HS-27A (cell line): ENCODE results near the gene TRAPPC3.

ENCODE experiments used
- DNase-seq: peaks from one replicate; pipeline ENCODE4 v3.0.0-alpha.2; 2012; ENCODE audit warnings: low read depth, missing footprints

TRAPPC3 gene

DNA sequence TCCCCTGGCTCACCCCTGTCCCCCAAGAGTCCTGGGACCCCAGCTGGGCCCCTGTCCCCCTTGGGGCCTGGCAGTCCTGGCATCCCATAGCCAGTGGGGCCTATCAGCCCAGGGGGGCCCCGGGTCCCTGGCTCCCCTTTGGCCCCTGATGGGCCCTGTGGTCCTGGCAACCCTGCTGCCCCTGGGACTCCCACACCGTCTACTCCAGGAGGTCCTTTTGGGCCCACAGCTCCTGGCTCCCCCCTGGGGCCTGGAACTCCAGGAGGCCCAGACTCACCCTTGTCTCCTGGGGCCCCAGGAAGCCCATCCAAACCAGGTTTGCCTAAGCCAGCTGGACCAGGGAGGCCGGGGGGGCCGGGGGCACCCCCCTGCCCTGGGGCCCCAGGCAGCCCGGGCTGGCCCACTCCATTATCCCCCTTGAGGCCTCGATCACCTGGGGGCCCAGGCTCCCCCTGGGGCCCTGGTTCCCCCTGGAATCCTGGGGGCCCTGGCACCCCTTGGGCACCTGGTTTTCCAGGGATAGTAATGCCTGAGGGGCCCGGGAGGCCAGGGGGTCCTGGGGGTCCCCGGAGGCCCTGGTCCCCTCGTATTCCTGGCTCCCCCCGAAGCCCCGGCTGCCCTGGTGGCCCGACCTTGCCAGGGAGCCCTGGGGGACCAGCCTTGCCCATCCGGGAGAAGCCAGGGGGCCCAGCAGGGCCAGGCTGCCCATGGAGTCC, 50.5 kb downstream of the TRAPPC3 start:
- no peak for DNase-seq

DNA sequence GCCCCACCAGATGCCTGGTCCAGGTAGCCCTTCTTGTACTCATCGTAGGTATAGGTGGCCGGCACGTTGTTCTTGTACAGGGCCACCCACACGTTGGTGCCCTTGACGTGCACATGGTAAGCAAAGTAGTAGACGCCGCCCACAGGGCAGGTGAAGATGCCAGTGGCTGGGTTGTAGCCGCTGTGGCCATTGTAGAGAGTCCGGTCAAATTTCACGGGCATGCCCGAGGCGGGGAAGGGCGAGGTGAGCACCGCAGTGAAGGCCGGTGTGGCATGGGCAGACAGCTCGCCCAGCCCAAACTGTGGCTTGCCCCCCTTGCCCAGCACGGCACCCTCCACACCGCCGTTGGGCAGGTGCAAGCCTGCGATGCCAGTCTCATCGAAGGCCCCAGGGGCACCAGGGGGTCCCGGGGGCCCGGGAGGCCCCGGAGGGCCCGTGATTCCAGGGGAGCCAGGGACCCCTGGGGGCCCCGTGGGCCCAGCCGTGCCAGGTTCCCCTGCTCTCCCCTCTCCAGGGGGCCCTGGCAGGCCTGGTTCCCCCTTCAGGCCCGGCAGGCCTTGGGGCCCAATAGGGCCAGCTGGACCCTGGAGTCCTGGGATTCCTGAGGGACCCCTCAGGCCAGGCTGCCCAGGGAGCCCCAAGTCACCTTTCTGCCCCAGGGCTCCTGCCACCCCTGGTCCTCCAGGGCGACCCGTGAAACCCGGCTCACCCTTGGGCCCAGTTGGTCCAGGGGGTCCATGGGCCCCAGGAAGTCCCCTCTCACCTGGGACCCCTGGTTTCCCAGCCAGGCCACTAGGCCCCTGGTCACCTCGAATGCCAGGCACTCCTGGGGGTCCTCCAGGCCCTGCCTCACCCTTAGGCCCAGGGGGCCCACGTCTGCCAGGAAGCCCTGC, 51.3 kb downstream of the TRAPPC3 start:
- DNase-seq = no peak

DNA sequence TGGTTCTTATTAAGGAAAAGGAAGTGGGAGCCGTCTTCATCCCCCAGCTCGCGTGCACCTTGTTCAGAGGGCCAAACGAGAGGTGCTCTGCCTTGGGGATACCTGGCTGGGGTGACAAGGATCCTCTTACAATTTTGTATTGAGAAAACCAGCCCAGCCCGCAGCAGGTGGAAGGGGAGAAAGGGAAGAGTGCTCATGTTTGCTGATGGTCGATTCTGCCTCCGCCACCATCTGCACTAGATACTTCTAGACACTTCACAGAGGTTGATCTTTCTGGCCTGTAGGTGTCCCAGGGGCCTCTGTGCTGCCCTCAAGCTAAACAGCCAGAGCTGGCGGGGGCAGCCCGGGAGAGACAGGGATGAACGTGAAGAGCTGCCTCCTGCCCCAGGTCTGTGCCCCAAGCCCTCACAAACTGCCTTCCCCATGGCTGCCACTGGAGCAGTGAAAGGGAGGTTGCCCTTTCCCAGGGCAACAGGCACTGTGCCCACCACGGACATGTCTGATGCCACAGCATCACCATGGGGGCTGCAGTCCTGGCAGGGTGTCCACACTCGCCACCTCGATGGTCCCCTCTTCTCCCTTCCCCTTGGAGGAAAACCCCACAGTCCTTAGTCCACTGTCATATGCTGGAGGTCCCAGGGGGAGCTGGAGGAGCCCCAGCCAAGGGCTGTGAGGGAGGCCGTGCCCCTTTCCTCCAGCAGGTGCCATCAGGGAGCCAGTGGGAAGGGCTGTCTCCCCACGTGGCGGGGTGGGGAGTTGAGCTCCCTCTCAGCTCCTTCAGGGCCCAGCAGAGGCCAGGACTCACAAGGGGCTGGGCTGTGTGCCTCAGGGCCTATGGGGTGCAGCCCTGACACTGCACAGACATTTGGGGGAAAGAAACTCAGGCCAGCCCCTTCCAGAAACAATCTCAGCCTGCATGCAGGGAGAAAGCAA, 52.5 kb downstream of the TRAPPC3 start:
- no peak for DNase-seq

DNA sequence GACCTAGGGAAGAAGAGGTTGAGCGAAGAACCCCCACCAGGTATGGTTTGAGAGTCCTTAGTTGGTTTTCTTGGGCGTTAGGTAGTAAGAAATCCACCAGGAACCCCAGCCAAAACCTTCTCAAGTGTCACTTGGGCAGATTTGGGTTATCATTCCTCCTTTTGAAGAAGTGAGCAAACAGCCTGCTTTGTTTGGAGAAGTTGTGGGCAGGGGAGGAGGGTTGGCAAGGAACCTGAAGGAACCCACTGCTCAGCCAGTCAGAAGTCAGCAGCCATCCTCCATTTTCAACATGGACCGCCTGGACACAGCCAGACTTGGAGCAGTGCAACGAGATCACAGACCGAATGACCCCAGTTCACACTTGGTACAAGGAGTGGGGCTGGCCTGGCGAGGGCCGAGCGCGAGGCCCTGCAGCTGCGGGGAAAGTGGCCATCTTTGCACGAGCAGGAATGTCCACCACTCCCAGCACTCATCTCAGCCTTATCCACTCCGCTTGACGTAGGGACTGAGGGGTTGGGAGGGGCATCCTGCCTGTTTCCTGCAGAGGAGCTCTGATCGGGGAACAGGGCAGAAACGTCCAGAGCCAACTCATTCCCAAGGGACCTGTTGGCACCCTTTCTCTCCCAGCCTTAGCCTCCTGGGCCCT, 53.4 kb downstream of the TRAPPC3 start:
- no peak for DNase-seq

DNA sequence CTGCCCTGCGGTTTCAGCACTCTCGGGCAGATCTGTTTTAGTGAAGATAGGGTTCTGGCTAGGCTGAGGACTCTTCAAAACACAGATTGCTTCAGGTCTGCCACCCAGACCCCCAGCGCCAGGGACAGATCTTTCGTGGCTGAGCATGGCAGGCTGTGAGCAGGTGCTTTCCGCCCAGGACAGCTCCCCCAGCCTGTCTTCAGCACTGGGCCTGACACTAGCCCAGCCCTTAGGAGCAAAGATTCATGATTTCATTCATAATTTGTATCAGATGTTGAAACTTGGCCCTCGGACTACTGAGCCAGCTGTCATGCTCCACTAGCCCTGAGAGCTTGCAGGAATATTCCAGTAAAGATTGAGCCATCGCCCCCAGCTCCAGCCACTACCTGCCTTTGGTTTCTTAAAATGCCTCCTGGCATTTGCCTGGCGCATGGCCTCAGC, 54.6 kb downstream of the TRAPPC3 start:
- DNase-seq = no peak

DNA sequence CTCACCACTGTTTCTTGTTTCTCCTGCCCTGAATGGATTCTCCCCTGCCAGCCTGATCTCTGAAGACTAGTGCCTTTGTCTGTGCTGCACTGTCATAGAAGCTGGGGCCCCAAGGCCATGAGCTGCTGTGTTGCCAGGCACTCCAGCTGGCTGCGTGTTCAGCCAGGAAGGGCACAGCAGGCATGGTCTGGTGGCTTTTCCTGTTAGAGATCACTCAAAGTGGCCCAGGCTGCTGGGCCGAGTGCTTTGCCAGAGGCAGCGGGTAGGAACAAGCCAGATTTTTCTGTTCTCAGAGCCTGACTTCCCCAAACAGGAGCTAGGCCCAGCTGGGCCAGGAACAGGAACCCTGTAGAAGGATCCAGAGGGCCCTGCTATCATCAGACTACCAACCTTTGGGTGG, 55.4 kb downstream of the TRAPPC3 start:
- no peak for DNase-seq

DNA sequence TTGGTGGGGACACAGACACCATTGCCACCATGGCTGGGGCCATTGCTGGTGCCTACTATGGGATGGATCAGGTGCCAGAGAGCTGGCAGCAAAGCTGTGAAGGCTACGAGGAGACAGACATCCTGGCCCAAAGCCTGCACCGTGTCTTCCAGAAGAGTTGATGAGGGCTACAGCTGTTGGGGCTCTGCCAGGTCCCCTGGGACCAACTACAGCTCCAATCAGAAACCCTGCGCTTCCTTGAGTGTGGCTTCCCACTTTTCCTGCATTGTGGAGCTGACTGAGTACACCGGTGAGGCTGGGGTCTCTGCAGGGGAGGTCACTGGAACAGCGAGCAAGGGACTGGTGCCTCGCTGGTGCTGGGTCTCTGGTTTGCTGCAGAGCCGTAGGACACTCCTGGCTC, 56.1 kb downstream of the TRAPPC3 start:
- DNase-seq = no peak

DNA sequence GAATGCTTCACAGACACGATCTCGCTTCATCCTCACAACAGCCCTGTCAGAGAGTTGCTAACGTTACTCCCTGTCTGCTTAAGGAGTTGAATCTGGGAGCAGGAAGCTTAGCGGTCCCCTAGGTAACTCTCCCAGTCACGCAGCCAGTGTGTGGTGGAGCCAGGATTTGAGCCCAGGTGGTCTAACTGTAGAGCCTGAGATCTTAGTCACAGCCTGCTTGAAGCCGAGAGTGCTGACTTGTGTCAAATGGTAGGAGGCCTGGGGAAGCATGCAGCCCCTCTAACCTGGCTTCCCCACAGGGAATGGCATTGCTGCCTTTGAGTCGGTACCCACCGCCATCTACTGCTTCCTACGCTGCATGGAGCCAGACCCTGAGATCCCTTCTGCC, 56.5 kb downstream of the TRAPPC3 start:
- DNase-seq = no peak

DNA sequence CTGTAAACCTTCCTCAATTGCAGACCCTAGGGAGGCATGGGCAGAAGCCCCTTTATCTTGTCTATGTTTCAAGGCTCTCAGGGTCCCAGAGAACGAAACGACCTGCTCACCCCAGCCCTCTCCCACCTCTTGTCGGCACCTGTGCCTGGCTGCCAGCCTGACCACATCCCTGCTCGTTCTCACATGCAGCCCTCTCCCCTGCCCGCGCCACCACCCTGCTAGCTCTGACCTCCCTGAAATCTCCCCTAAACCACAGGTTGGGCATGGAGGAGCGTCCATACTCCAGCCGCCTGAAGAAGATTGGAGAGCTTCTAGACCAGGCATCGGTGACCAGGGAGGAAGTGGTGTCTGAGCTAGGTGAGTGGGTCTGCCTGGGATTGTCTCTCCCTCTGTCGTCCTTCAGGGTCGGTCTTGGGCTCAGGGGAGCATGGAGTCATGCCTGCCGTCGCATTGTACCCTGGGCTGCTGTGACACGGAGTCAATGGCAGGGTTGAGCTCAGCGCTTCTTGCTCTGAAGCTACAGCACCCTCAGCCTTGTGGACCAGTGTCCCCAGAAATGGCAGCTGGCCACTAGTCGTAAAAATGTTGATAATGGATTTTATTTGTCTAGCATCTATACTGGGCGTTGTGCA, 57.0 kb downstream of the TRAPPC3 start:
- no peak for DNase-seq

DNA sequence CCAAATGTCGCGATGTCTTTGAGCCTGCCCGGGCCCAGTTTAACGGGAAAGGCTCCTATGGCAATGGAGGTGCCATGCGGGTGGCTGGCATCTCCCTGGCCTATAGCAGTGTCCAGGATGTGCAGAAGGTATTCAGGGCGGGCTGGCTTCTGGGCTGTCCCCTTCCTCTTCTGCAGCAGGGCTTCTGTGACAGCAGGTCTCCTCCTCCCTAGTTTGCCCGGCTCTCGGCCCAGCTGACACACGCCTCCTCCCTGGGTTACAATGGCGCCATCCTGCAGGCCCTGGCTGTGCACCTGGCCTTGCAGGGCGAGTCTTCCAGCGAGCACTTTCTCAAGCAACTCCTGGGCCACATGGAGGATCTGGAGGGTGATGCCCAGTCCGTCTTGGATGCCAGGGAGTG, 57.6 kb downstream of the TRAPPC3 start:
- no peak for DNase-seq

DNA sequence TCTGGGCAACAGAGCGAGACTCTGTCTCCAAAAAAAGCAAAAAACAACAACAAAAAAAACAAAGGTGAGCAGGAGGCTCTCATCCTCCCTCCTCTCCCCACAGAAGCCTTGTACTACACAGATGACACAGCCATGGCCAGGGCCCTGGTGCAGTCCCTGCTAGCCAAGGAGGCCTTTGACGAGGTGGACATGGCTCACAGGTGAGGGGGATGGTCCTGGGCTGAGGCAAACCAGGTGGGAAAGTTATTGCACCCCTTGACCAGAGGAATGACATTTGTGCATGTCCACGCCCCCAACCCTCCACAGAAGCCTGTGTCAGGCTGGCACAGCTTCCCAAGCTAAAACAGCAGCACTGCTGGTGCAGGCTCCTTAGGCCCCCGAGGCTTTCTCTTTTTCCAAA, 58.1 kb downstream of the TRAPPC3 start:
- no peak for DNase-seq

DNA sequence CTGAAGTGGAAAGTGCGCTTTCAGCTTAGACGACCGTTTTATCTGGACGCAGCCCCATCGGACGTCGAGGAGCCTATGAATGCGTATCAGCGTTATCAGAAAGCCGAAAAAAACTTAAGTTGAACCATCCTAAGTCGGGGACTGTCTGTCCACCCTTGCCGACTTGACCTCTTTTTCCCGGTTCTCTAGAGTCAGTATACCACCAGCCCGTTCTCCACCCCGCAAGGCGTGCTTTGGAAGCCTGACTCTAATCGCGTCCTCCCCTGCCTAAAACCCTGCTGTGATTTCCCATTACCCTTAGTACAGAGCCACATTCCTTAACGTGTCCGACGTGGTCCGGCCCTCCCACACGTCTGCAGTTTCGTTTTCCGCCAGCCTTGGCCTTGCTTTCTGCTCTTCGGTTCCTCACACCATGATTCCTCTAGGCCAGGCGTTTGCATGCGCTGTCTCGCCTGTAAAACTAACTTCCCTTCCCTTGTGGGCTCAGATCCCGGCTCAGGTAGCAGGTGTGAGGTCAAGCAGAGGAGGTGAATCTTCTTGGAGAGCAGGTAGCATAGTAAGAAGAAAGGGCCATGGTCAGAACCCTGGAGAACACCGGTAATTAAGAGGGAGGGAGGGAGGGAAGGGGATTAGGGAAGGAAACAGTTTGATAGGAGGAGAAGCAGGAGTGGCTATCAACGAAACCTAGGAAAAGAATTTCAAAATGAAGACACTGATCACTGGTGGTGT, 59.7 kb downstream of the TRAPPC3 start:
- DNase-seq = no peak

DNA sequence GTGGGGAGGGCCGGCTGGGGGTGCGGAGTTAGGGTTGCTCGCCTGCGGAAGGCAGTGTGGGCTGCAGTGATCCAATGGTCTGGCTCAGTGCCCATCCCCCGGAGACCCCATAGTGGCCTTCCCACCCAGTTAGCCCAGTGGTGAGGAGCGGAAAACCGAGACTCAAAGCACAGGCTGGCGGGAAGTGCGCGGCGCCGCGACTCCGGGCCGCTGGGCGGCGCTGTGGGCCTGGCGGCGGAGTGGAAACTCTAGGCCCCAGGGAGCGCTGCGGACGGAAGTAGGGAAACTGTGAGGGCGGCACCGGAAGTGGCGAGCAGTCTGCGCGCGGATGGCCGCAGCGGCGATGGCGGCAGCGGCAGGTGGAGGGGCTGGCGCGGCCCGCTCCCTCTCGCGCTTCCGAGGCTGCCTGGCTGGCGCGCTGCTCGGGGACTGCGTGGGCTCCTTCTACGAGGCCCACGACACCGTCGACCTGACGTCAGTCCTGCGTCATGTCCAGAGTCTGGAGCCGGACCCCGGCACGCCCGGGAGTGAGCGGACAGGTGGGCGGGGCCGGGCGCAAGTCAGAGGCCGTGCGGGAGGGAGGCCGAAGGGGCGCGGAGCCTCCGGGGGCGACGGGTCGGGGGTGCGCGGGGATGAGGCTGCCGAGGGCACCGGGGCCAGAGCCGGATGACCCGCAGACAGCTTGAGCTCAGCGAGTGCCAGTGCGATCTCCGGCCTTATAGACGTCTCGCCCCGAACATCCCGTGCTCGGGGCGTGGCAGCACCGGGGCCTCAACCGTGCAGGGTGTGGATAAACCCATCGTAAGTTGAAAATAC, 60.5 kb downstream of the TRAPPC3 start, which contains the start of gene ADPRS:
Gene ADPRS (plus strand): TSS at position 316 of the 816 bp plus-strand sequence. CDS start 13 bp downstream, at position 329.
- peak; percentile 72 for DNase-seq

DNA sequence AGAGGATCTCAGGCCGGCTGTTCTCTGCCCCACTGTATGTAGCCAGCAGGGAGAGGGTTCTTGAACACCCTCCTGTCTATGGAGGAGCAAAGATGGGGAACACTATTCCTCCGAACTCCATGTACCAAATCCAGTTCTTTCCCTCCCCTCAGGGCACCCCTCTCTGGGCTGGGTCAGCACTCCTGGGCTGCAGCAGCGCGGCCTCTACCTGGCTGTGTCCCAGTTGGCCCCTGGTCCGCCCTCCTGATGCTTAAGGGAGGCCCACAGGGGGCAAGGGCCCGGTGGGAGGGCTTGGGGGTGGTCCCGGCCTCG, 61.1 kb downstream of the TRAPPC3 start:
- DNase-seq = no peak

DNA sequence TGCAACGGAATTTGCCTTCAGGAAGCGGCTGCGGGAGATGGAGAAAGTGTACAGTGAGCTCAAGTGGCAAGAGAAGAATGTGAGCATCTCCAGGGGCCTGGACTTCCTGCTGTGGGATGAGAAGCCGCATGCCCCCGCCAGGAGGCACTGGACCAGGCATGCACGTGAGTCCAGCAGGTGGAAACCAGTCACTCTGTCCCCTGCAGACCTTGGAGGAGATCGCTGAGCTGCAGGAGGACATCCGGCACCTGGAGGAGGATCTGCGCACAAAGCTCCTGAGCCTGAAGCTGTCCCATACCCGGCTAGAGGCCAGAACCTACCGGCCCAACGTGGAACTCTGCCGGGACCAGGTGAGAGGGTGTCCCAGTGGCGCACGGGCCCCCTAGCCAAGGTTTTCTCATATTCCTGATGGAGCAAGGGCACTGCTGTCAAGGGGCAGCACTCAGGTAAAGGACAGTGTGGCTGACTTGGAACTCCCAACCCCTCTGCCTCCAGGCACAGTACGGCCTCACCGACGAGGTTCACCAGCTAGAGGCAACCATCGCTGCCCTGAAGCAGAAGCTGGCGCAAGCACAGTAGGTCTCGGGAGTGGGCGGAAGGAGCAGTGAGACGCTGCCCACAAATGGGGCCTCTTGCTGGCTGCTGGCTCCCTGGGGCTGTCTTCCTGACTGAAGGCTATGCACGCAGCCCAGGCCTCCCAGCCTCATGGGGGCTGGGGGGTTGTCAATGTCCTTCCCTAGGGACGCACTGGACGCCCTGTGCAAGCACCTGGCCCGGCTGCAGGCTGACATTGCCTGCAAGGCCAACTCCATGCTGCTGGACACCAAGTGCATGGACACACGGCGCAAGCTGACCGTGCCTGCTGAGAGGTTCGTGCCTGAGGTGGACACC, 61.8 kb downstream of the TRAPPC3 start:
- no peak for DNase-seq
